ENCODE results near the gene EXOC6B. TPM values are rescaled to one million over a fixed set of nuclear protein-coding genes. Genes with fewer than 3 reads are reported as not detected.

Gene EXOC6B
- total RNA-seq, 1 donor from 2014 or later = 46.1 TPM

- H3K27ac Mint-ChIP-seq = no peak overlapping the region
- no peaks in the 10 kb centered on the region for H3K27me3 Mint-ChIP-seq
- no peaks in the 10 kb centered on the region for H3K9me3 Mint-ChIP-seq
- H3K4me3 Mint-ChIP-seq = no peak overlapping the region
- DNase-seq (ENCODE audit: extremely low spot score, unreplicated experiment) = no peak
- H3K36me3 Mint-ChIP-seq = no peaks in the 10 kb centered on the region
- no peak for TF ChIP-seq CTCF (conservative IDR thresholded peaks at IDR 0.05)
- H3K4me1 Mint-ChIP-seq (ENCODE audit: unreplicated experiment) = no peaks in the 10 kb centered on the region
Measured at GRCh38 chr2:72629062-72629461, 196.8 kb downstream of the EXOC6B start.

- Mint-ChIP-seq H3K9me3 (no peaks in the 10 kb centered on the region), H3K27me3 (no peaks in the 10 kb centered on the region), H3K4me3 (no peak overlapping the region), H3K27ac (no peak overlapping the region), H3K36me3 (no peaks in the 10 kb centered on the region), H3K4me1 (ENCODE audit: unreplicated experiment) (no peaks in the 10 kb centered on the region)
- no peak for DNase-seq (ENCODE audit: extremely low spot score, unreplicated experiment)
- no peak for TF ChIP-seq CTCF (conservative IDR thresholded peaks at IDR 0.05)
Measured at GRCh38 chr2:72627083-72627482, 198.8 kb downstream of the EXOC6B start.

- TF ChIP-seq CTCF (conservative IDR thresholded peaks at IDR 0.05) = no peak
- no peaks in the 10 kb centered on the region for H3K4me1 Mint-ChIP-seq (ENCODE audit: unreplicated experiment)
- H3K27ac Mint-ChIP-seq = no peak overlapping the region
- no peaks in the 10 kb centered on the region for H3K9me3 Mint-ChIP-seq
- H3K27me3 Mint-ChIP-seq = no peaks in the 10 kb centered on the region
- peaks cover 5% of the 10 kb centered on the region for H3K36me3 Mint-ChIP-seq
- H3K4me3 Mint-ChIP-seq = no peak overlapping the region
- no peak for DNase-seq (ENCODE audit: extremely low spot score, unreplicated experiment)
Measured at GRCh38 chr2:72625366-72625765, 200.5 kb downstream of the EXOC6B start.

- Mint-ChIP-seq H3K27me3 (no peaks in the 10 kb centered on the region), H3K36me3 (peaks cover 13% of the 10 kb centered on the region), H3K4me3 (no peak overlapping the region), H3K27ac (no peak overlapping the region), H3K9me3 (peaks cover 5% of the 10 kb centered on the region), H3K4me1 (ENCODE audit: unreplicated experiment) (peaks cover 6% of the 10 kb centered on the region)
- DNase-seq (ENCODE audit: extremely low spot score, unreplicated experiment) = no peak
- no peak for TF ChIP-seq CTCF (conservative IDR thresholded peaks at IDR 0.05)
Measured at GRCh38 chr2:72623481-72623880, 202.4 kb downstream of the EXOC6B start.

- Mint-ChIP-seq H3K36me3 (peaks cover 22% of the 10 kb centered on the region), H3K4me1 (ENCODE audit: unreplicated experiment) (peaks cover 7% of the 10 kb centered on the region), H3K4me3 (no peak overlapping the region), H3K9me3 (peaks cover 14% of the 10 kb centered on the region), H3K27ac (no peak overlapping the region), H3K27me3 (no peaks in the 10 kb centered on the region)
- DNase-seq (ENCODE audit: extremely low spot score, unreplicated experiment) = no peak
- no peak for TF ChIP-seq CTCF (conservative IDR thresholded peaks at IDR 0.05)
Measured at GRCh38 chr2:72619626-72620025, 206.2 kb downstream of the EXOC6B start.

- TF ChIP-seq CTCF (conservative IDR thresholded peaks at IDR 0.05) = no peak
- Mint-ChIP-seq H3K27ac (no peak overlapping the region), H3K9me3 (peaks cover 13% of the 10 kb centered on the region), H3K4me3 (no peak overlapping the region), H3K4me1 (ENCODE audit: unreplicated experiment) (peaks cover 5% of the 10 kb centered on the region), H3K27me3 (no peaks in the 10 kb centered on the region), H3K36me3 (peaks cover 19% of the 10 kb centered on the region)
- no peak for DNase-seq (ENCODE audit: extremely low spot score, unreplicated experiment)
Measured at GRCh38 chr2:72613931-72614330, 211.9 kb downstream of the EXOC6B start.
